Measurements from ENCODE around the gene ING3. TPM values are rescaled to one million over a fixed set of nuclear protein-coding genes. Genes with fewer than 3 reads are reported as not detected.

Gene ING3
- total RNA-seq, 1 experiment from 2014 or later: 14.1 TPM

- no peak for DNase-seq
- Histone ChIP-seq H3K36me3 (no peaks in the 10 kb centered on the region), H3K4me3 (no peak overlapping the region), H3K27me3 (no peaks in the 10 kb centered on the region), H3K9me3 (no peaks in the 10 kb centered on the region)
Measured at GRCh38 chr7:121005996-121006584, 55.5 kb downstream of the ING3 start.

GRCh38 chr7:121006711-121007315 is 56.2 kb downstream of the ING3 start:
- no peaks in the 10 kb centered on the region for H3K36me3 ChIP-seq
- H3K9me3 ChIP-seq: no peaks in the 10 kb centered on the region
- no peaks in the 10 kb centered on the region for H3K27me3 ChIP-seq
- no peak overlapping the region for H3K4me3 ChIP-seq
- DNase-seq: no peak

- no peak overlapping the region for H3K4me3 ChIP-seq
- no peaks in the 10 kb centered on the region for H3K9me3 ChIP-seq
- no peaks in the 10 kb centered on the region for H3K36me3 ChIP-seq
- H3K27me3 ChIP-seq: no peaks in the 10 kb centered on the region
- DNase-seq: no peak
Measured at GRCh38 chr7:121008816-121009215, 58.2 kb downstream of the ING3 start.

GRCh38 chr7:121011401-121011800 is 60.8 kb downstream of the ING3 start:
- no peak overlapping the region for H3K4me3 ChIP-seq
- H3K36me3 ChIP-seq: no peaks in the 10 kb centered on the region
- no peaks in the 10 kb centered on the region for H3K27me3 ChIP-seq
- DNase-seq: no peak
- H3K9me3 ChIP-seq: no peaks in the 10 kb centered on the region

GRCh38 chr7:121012170-121012874 is 61.7 kb downstream of the ING3 start:
- no peaks in the 10 kb centered on the region for H3K9me3 ChIP-seq
- no peaks in the 10 kb centered on the region for H3K27me3 ChIP-seq
- DNase-seq: no peak
- no peaks in the 10 kb centered on the region for H3K36me3 ChIP-seq
- no peak overlapping the region for H3K4me3 ChIP-seq

- Histone ChIP-seq H3K9me3 (no peaks in the 10 kb centered on the region), H3K4me3 (no peak overlapping the region), H3K36me3 (no peaks in the 10 kb centered on the region), H3K27me3 (no peaks in the 10 kb centered on the region)
- no peak for DNase-seq
Measured at GRCh38 chr7:121012919-121013318, 62.3 kb downstream of the ING3 start.

DNA sequence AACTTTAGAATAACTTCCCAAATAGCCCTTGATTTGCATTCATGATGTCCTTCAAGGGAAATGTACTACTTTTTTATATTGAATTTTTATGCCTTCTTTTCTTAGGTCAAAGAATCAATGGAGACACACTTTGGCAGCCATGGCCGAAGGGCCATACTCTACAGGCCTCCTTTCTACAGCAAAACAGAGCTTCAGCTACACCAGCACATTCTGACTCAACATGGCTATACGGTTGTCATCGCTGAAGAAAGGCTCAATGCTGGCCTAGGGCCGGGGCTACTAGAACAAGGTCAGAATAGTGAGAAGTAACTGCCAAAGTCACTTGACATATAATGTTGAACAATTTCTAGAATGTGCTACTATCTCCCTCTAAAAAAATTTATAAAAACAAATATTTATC is 65.0 kb downstream of the ING3 start:
- H3K27me3 ChIP-seq: no peaks in the 10 kb centered on the region
- no peak for DNase-seq
- H3K4me3 ChIP-seq: no peak overlapping the region
- H3K9me3 ChIP-seq: no peaks in the 10 kb centered on the region
- peaks cover 3% of the 10 kb centered on the region; the same call in 1 of the 2 replicates for H3K36me3 ChIP-seq

- DNase-seq: no peak
- peaks cover 3% of the 10 kb centered on the region; the same call in 1 of the 2 replicates for H3K36me3 ChIP-seq
- no peaks in the 10 kb centered on the region for H3K27me3 ChIP-seq
- H3K4me3 ChIP-seq: no peak overlapping the region
- no peaks in the 10 kb centered on the region for H3K9me3 ChIP-seq
Measured at GRCh38 chr7:121016966-121017365, 66.4 kb downstream of the ING3 start.

- Histone ChIP-seq H3K36me3 (peaks cover 3% of the 10 kb centered on the region; the same call in 1 of the 2 replicates), H3K4me3 (no peak overlapping the region), H3K9me3 (no peaks in the 10 kb centered on the region), H3K27me3 (no peaks in the 10 kb centered on the region)
- no peak for DNase-seq
Measured at GRCh38 chr7:121017586-121017985, 67.0 kb downstream of the ING3 start.

DNA sequence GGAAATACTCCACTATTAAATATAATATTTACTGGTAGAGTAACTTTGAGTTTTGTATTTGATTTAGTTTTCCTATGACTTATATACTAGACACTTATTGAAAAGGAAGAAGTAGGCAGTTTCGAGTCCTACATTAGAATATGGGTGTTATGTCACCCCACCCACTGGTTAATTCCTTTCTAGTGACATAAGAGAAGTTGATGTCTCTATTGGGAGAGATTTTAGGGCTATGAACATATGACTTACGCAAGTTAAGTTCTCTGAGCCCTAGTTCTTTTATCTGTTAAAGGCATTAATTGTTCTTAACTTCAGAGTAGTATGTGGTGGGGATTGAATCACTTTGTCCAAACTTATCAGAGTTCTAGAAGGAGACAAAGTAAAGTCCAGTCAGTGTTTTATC is 68.4 kb downstream of the ING3 start:
- DNase-seq: no peak
- Histone ChIP-seq H3K27me3 (no peaks in the 10 kb centered on the region), H3K36me3 (peaks cover 3% of the 10 kb centered on the region; the same call in 1 of the 2 replicates), H3K4me3 (no peak overlapping the region), H3K9me3 (no peaks in the 10 kb centered on the region)

DNA sequence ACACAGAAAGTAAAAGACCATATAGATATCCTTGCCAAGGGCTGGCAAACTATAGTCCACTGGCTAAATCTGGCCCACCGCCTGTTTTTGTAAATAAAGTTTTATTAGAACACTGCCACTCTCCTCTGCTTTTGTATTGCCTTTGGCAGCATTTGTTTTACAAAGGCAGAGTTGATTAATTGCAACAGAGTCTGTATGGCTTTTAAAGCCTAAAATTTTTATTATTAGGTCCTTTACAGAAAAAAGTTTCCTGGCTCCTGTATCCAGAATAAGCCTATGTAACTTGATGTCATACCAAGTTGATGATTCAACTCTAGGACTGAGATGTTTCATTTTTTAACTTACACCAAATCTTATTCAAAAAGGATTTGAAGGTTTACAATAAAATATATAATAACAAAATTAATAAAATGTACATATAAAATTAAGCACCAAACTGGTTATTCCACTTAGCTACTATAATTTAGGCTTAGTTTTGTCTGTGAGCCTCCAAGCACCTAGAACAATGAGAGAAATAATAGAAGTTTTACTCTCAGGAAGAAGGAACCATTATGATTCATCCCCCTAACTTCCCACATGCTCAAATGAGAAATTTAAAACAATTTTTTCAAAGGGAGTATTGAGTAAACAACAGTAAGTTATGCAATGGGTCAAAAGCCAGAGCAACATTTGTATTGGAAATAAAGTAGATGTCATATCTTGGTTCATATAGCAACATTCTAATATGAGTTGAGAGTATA is 69.8 kb downstream of the ING3 start:
- no peak for DNase-seq
- Histone ChIP-seq H3K36me3 (peaks cover 3% of the 10 kb centered on the region; the same call in 1 of the 2 replicates), H3K4me3 (no peak overlapping the region), H3K27me3 (no peaks in the 10 kb centered on the region), H3K9me3 (no peaks in the 10 kb centered on the region)

GRCh38 chr7:121020989-121021969 is 70.7 kb downstream of the ING3 start:
- DNase-seq: no peak
- H3K4me3 ChIP-seq: no peak overlapping the region
- H3K27me3 ChIP-seq: no peaks in the 10 kb centered on the region
- no peaks in the 10 kb centered on the region for H3K9me3 ChIP-seq
- peaks cover 3% of the 10 kb centered on the region; the same call in 1 of the 2 replicates for H3K36me3 ChIP-seq

GRCh38 chr7:121023194-121023593 is 72.6 kb downstream of the ING3 start:
- Histone ChIP-seq H3K9me3 (no peaks in the 10 kb centered on the region), H3K4me3 (no peak overlapping the region), H3K27me3 (no peaks in the 10 kb centered on the region), H3K36me3 (peaks cover 3% of the 10 kb centered on the region; the same call in 1 of the 2 replicates)
- no peak for DNase-seq

DNA sequence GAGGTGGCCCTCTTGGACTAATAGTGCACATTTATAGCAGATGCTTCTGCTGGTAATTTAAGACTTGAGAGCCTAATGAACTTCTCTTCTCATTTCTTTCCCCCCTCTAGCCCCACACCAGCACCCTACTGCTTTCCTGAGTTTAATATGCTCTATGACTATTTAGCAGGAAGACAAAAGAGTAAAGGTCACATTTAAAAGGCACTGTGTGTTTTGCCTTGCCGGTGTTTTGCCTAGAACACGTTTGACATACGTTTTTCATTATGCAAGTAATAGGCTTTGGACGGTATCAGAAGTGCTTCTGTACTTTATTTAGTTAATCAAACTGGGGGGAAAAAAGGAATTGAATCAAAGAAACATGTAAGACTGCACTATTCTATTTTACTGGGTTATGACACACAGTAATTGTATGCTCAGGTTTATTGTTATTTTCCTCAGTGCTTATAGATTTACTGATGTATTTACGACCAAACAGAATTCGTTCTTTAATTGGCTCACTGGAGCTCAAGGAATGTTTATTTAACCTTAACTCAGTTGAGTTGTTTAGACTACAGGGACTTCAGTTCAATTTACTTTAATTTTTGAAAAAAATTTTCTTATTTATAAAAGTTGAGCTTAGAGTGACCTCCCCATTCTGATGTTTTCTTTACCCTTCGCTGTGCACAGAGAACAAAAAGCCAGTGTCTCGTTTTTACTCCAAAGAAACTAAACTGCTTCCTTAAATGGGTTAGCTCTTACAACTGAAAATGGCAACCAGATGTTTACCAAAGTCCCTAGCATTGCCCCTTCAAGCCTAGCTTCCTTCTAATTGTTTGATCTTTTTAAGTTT is 73.3 kb downstream of the ING3 start:
- H3K4me3 ChIP-seq: no peak overlapping the region
- no peaks in the 10 kb centered on the region for H3K9me3 ChIP-seq
- no peaks in the 10 kb centered on the region for H3K36me3 ChIP-seq
- DNase-seq: no peak
- no peaks in the 10 kb centered on the region for H3K27me3 ChIP-seq

DNA sequence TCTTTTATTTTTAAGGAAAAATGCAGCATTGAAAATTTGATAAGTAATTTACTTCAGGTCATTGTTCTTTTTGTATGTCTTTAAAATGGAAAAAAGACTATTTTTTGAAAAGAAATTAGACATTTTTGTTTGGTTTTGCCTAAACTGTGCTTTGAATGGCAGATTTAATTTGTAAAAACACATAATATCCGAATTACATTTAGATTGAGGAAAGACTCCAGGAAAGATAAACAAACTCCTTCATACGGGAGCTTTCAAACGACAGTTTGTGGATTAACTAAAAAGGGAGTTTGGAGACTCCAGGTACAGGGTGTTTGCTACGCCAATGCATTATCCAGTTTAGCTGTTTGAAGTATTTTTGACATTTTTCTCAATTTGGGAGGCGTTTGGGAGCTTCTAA is 74.0 kb downstream of the ING3 start:
- H3K27me3 ChIP-seq: no peaks in the 10 kb centered on the region
- H3K36me3 ChIP-seq: no peaks in the 10 kb centered on the region
- no peaks in the 10 kb centered on the region for H3K9me3 ChIP-seq
- DNase-seq: no peak
- H3K4me3 ChIP-seq: no peak overlapping the region

Measured in MG63 (cell line).